AG04450 (cell line): ENCODE data around the gene KLHL29. TPM values are rescaled to one million over a fixed set of nuclear protein-coding genes. Genes with fewer than 3 reads are reported as not detected.

Source experiments
- CTCF ChIA-PET: fragments of 300-600, 350-600 bp; formaldehyde crosslinking; extraction: SDS; loops from one replicate; lab custom pipeline; 2022; ENCODE audit warnings: antibody characterized with exemption, inconsistent platforms; lab: Charles Lee
- POLR2A ChIA-PET: fragments of 350-600 bp; formaldehyde crosslinking; extraction: SDS; loops from one replicate; lab custom pipeline; 2021; ENCODE audit warnings: antibody characterized with exemption, inconsistent platforms; lab: Yijun Ruan, JAX
- DNase-seq: peaks from one replicate; pipeline ENCODE4 v3.0.0-alpha.2; 2011; ENCODE audit warnings: low read depth, low spot score
- H3K27ac ChIP-seq: one replicate; pipeline ENCODE4 v1.5.1; 2012; ENCODE audit warnings: low read depth, low read length, control low read depth
- H3K27me3 ChIP-seq: one replicate; pipeline ENCODE4 v1.6.0; 2012; ENCODE audit warnings: low read length; ENCODE audit not compliant: control insufficient read depth, insufficient read depth
- H3K4me3 ChIP-seq: 2 replicates; pipeline ENCODE4 v1.5.1; 2011; ENCODE audit warnings: mild to moderate bottlenecking, low read depth, low read length, control low read depth
- H3K9me3 ChIP-seq: 2 replicates; pipeline ENCODE4 v1.5.1; 2012; ENCODE audit warnings: low read length; ENCODE audit not compliant: control insufficient read depth, insufficient read depth
- CTCF ChIP-seq: IDR thresholded peaks from 2 replicates; pipeline ENCODE4 v1.5.1; 2011; ENCODE audit warnings: low read depth, low read length, control low read depth, inconsistent platforms
- polyA plus RNA-seq: library from polyadenylated mRNA; depleted of rRNA; stranded (reverse); fragments of >200 nt; gene quantifications from 2 replicates; pipeline ENCODE4 v1.2.3, GENCODE V29; 2011

The KLHL29 gene
- polyA plus RNA-seq, 1 experiment, result 3.6 TPM

GRCh38 chr2:23685706-23686105 lies 300.7 kb downstream of the KLHL29 start:
- TF ChIP-seq CTCF, result no peak
- H3K27me3 ChIP-seq, result no peaks in the 10 kb centered on the region
- DNase-seq, result no peak
- POLR2A ChIA-PET, result no interaction called here
- H3K9me3 ChIP-seq, result no peaks in the 10 kb centered on the region; the same call in 1 of the 2 replicates
- no peak overlapping the region for H3K4me3 ChIP-seq
- H3K27ac ChIP-seq, result no peak overlapping the region
- CTCF ChIA-PET, result no interaction called here

DNA sequence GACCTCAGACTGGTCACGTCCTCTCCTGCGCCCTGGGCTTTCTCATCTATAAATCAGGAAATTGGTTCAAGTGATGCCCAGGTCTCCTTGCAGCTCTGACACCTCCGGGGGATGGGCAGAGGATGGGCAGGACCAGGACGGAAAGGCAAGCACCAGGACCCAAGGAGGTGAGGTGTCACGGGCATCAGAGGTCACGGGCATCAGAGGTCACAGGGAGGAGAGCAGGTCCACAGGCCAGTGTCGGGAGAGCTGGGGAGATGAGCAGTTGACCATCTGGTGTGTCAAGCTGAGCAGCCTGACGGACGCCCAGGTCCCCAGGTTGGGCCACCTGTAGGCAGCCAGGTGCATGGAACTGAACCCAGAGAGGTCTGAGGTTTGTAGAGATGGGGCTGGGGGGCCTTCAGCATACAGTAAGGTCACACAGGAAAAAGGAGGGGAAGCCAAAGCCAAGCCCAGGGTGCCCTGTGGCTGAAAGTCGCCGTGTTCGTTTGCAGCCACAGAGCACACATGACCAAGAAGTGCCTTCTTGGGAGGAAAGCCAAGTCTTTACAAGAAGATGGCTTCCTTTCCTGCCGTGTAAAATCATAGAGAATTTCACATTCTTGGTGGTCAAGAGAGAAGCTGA lies 301.5 kb downstream of the KLHL29 start:
- CTCF ChIA-PET, result no interaction called here
- no peak overlapping the region for H3K4me3 ChIP-seq
- H3K27ac ChIP-seq, result no peak overlapping the region
- TF ChIP-seq CTCF, result no peak
- no peaks in the 10 kb centered on the region; the same call in 1 of the 2 replicates for H3K9me3 ChIP-seq
- POLR2A ChIA-PET, result no interaction called here
- no peak for DNase-seq
- H3K27me3 ChIP-seq, result no peaks in the 10 kb centered on the region

- no peak for DNase-seq
- ChIA-PET POLR2A (no interaction called here), CTCF (no interaction called here)
- no peaks in the 10 kb centered on the region; the same call in 1 of the 2 replicates for H3K9me3 ChIP-seq
- no peak overlapping the region for H3K4me3 ChIP-seq
- no peaks in the 10 kb centered on the region for H3K27me3 ChIP-seq
- H3K27ac ChIP-seq, result no peak overlapping the region
- no peak for TF ChIP-seq CTCF
These were observed 302.2 kb downstream of the KLHL29 start for GRCh38 chr2:23687214-23687613.

DNA sequence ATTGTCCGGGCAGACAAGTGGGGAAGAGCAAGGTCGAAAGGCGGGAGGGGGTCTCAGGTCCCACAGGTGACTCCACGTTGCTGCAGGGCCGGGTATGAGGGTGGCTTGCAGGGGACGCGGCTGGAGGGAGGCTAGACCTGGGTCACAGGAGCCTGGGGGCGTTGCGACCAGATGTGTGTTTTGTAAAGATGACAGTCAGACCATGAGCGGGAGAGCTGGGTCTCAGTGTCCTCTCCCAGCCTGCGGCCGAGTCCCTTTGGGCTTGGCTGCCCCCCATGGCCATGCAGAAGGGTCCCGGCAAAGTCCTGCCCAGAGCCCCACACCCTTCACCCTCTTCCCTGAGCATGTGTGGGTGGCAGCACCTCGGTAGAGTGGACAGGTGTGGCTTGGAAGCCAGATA lies 302.7 kb downstream of the KLHL29 start:
- CTCF ChIA-PET, result no interaction called here
- H3K27me3 ChIP-seq, result no peaks in the 10 kb centered on the region
- no peaks in the 10 kb centered on the region; the same call in 1 of the 2 replicates for H3K9me3 ChIP-seq
- H3K4me3 ChIP-seq, result no peak overlapping the region
- no peak for DNase-seq
- POLR2A ChIA-PET, result no interaction called here
- no peak for TF ChIP-seq CTCF
- no peak overlapping the region for H3K27ac ChIP-seq

GRCh38 chr2:23688486-23689130 lies 303.6 kb downstream of the KLHL29 start:
- Histone ChIP-seq H3K9me3 (no peaks in the 10 kb centered on the region; the same call in 1 of the 2 replicates), H3K27me3 (no peaks in the 10 kb centered on the region), H3K27ac (no peak overlapping the region), H3K4me3 (no peak overlapping the region)
- TF ChIP-seq CTCF, result no peak
- POLR2A ChIA-PET, result no interaction called here
- CTCF ChIA-PET, result no interaction called here
- no peak for DNase-seq
